Neural progenitor cell (in vitro differentiated cells): ENCODE data around the gene STEAP1B.

ENCODE experiments used
- CTCF ChIP-seq: fragments of 200-600 bp; sonication (generic); IDR thresholded peaks from 2 replicates; pipeline ENCODE4 v1.5.1; 2017; ENCODE audit warnings: antibody characterized with exemption, mild to moderate bottlenecking
- EZH2 ChIP-seq: fragments of 200-600 bp; sonication (generic); IDR thresholded peaks from 2 replicates; pipeline ENCODE4 v1.6.1; 2017; ENCODE audit warnings: antibody characterized with exemption, mild to moderate bottlenecking, moderate library complexity

GRCh38 chr7:22385326-22385725, 114.7 kb downstream of the STEAP1B start:
- TF ChIP-seq CTCF (no peak), EZH2 (no peak)
